ENCODE data around the gene ENOX2. TPM values are rescaled to one million over a fixed set of nuclear protein-coding genes. Genes with fewer than 3 reads are reported as not detected.

Gene ENOX2
- polyA plus RNA-seq, 3 donors = 6.8 to 22.1 (median 14.7) TPM

- no peak overlapping the region for H3K27ac ChIP-seq (ENCODE audit: low read depth in 1 of 2, low read length in 2 of 2)
- Mint-ChIP-seq H3K36me3 (peaks cover 6 to 9% of the 10 kb centered on the region in 2 donors), H3K4me1 (peaks cover 8% of the 10 kb centered on the region), H3K9me3 (no peaks in the 10 kb centered on the region), H3K4me3 (no peak overlapping the region), H3K27ac (no peak overlapping the region), H3K27me3 (ENCODE audit: low read depth in 3 of 3) (peaks cover 0 to 4% (median 0%) of the 10 kb centered on the region in 3 donors)
- no peaks in the 10 kb centered on the region for H3K27me3 ChIP-seq (ENCODE audit: control insufficient read depth in 2 of 2, insufficient read depth in 2 of 2, low read length in 2 of 2)
- no peak overlapping the region for H3K4me2 ChIP-seq (replicated peaks; ENCODE audit: extremely low read depth, low read length, poor library complexity, severe bottlenecking)
- H2AFZ ChIP-seq (ENCODE audit: insufficient read depth, low read depth, low read length, poor library complexity, severe bottlenecking) = no peak overlapping the region
- H3K4me3 ChIP-seq (replicated peaks in 1 of 3; ENCODE audit: low read depth in 2 of 3, low read length in 3 of 3) = no peak overlapping the region
- H3K36me3 ChIP-seq (replicated peaks in 1 of 2; ENCODE audit: control insufficient read depth in 1 of 2, insufficient read depth in 2 of 2, low read length in 2 of 2) = peaks cover 0 to 7% of the 10 kb centered on the region in 2 donors
- no peaks in the 10 kb centered on the region for H4K20me1 ChIP-seq (ENCODE audit: insufficient read depth, low read length)
- DNase-seq = no peak
- no peaks in the 10 kb centered on the region for H3K79me2 ChIP-seq (ENCODE audit: insufficient read depth, low read length)
- no peaks in the 10 kb centered on the region for H3K4me1 ChIP-seq (ENCODE audit: control insufficient read depth in 1 of 2, insufficient read depth in 2 of 2, low read length in 2 of 2)
- intact Hi-C loops (cut with micrococcal nuclease) = no loop called here
- H3K9ac ChIP-seq (ENCODE audit: insufficient read depth, low read length, poor library complexity, severe bottlenecking) = no peak overlapping the region
- no peaks in the 10 kb centered on the region for H3K9me3 ChIP-seq (replicated peaks in 1 of 2; ENCODE audit: control insufficient read depth in 1 of 2, insufficient read depth in 1 of 2, low read length in 2 of 2)
- TF ChIP-seq CTCF (IDR thresholded peaks at IDR 0.05) = no peak
- no CpG with 5 or more reads among the region's 3 CpGs for WGBS (ENCODE audit: insufficient coverage)
Measured at GRCh38 chrX:130691576-130691975, 211.4 kb downstream of the ENOX2 start.

- Histone ChIP-seq H3K36me3 (replicated peaks in 1 of 2; ENCODE audit: control insufficient read depth in 1 of 2, insufficient read depth in 2 of 2, low read length in 2 of 2) (peaks cover 0 to 15% of the 10 kb centered on the region in 2 donors), H3K9me3 (replicated peaks in 1 of 2; ENCODE audit: control insufficient read depth in 1 of 2, insufficient read depth in 1 of 2, low read length in 2 of 2) (no peaks in the 10 kb centered on the region), H3K4me2 (replicated peaks; ENCODE audit: extremely low read depth, low read length, poor library complexity, severe bottlenecking) (no peak overlapping the region), H3K4me3 (replicated peaks in 1 of 3; ENCODE audit: low read depth in 2 of 3, low read length in 3 of 3) (no peak overlapping the region), H3K27me3 (ENCODE audit: control insufficient read depth in 2 of 2, insufficient read depth in 2 of 2, low read length in 2 of 2) (no peaks in the 10 kb centered on the region), H3K9ac (ENCODE audit: insufficient read depth, low read length, poor library complexity, severe bottlenecking) (no peak overlapping the region), H3K79me2 (ENCODE audit: insufficient read depth, low read length) (no peaks in the 10 kb centered on the region), H3K27ac (ENCODE audit: low read depth in 1 of 2, low read length in 2 of 2) (no peak overlapping the region), H3K4me1 (ENCODE audit: control insufficient read depth in 1 of 2, insufficient read depth in 2 of 2, low read length in 2 of 2) (no peaks in the 10 kb centered on the region), H4K20me1 (ENCODE audit: insufficient read depth, low read length) (no peaks in the 10 kb centered on the region), H2AFZ (ENCODE audit: insufficient read depth, low read depth, low read length, poor library complexity, severe bottlenecking) (no peak overlapping the region)
- Mint-ChIP-seq H3K27me3 (ENCODE audit: low read depth in 3 of 3) (peaks cover 0 to 4% (median 0%) of the 10 kb centered on the region in 3 donors), H3K36me3 (peaks cover 19 to 26% of the 10 kb centered on the region in 2 donors), H3K4me3 (no peak overlapping the region), H3K27ac (no peak overlapping the region), H3K9me3 (no peaks in the 10 kb centered on the region), H3K4me1 (peaks cover 8% of the 10 kb centered on the region)
- DNase-seq = no peak
- no peak for TF ChIP-seq CTCF (IDR thresholded peaks at IDR 0.05)
- no CpG with 5 or more reads among the region's 5 CpGs for WGBS (ENCODE audit: insufficient coverage)
- intact Hi-C loops (cut with micrococcal nuclease) = no loop called here
Measured at GRCh38 chrX:130688360-130688759, 214.6 kb downstream of the ENOX2 start.

All from CD14-positive monocyte (primary cell).